Body of pancreas (tissue), 4 donors: ENCODE results near the gene SMIM28.

Experiments used
- POLR2A ChIP-seq, 3 donors: fragments of 450-650 bp; IDR thresholded peaks; one replicate each; pipeline ENCODE4 v1.6.1; 2016; ENCODE audit warnings: antibody characterized with exemption in 3 of 3, mild to moderate bottlenecking in 2 of 3
- TF ChIP-seq, protein P1 (sequence below), 7 experiments: fragments of 450-650 bp in 4 of 7; fragments of 200-600 bp in 3 of 7; sonication (generic) in 3 of 7; IDR thresholded peaks; one replicate each; pipeline ENCODE4 v1.5.1; 2016 to 2019; ENCODE audit warnings: antibody characterized with exemption in 7 of 7

- TF ChIP-seq POLR2A (IDR thresholded peaks at IDR 0.05), result no peak
- TF ChIP-seq, protein P1, sequence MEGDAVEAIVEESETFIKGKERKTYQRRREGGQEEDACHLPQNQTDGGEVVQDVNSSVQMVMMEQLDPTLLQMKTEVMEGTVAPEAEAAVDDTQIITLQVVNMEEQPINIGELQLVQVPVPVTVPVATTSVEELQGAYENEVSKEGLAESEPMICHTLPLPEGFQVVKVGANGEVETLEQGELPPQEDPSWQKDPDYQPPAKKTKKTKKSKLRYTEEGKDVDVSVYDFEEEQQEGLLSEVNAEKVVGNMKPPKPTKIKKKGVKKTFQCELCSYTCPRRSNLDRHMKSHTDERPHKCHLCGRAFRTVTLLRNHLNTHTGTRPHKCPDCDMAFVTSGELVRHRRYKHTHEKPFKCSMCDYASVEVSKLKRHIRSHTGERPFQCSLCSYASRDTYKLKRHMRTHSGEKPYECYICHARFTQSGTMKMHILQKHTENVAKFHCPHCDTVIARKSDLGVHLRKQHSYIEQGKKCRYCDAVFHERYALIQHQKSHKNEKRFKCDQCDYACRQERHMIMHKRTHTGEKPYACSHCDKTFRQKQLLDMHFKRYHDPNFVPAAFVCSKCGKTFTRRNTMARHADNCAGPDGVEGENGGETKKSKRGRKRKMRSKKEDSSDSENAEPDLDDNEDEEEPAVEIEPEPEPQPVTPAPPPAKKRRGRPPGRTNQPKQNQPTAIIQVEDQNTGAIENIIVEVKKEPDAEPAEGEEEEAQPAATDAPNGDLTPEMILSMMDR (IDR thresholded peaks at IDR 0.05), result peak in 1 of 7 experiments; percentile 6
Observed at GRCh38 chr6:138372711-138373463, 4.8 kb upstream of the SMIM28 start.
